Activated CD8-positive, alpha-beta memory T cell treated with anti-CD3 and anti-CD28 coated beads for 4 hours (primary cell): ENCODE measurements around the gene OR2AT4.
A peak's percentile ranks its signal among the peaks of the same experiment; 100 is the strongest.
"Not testable (repeated sequence)": the region's sequence is repeated elsewhere in the genome, so short reads cannot be mapped to it uniquely, and the experiment has no call there.

Source experiments
- DNase-seq, 2 donors: peaks; one replicate each; pipeline ENCODE4 v3.0.0-alpha.2; 2020; ENCODE audit warnings: low read depth in 2 of 2

The OR2AT4 gene

DNA sequence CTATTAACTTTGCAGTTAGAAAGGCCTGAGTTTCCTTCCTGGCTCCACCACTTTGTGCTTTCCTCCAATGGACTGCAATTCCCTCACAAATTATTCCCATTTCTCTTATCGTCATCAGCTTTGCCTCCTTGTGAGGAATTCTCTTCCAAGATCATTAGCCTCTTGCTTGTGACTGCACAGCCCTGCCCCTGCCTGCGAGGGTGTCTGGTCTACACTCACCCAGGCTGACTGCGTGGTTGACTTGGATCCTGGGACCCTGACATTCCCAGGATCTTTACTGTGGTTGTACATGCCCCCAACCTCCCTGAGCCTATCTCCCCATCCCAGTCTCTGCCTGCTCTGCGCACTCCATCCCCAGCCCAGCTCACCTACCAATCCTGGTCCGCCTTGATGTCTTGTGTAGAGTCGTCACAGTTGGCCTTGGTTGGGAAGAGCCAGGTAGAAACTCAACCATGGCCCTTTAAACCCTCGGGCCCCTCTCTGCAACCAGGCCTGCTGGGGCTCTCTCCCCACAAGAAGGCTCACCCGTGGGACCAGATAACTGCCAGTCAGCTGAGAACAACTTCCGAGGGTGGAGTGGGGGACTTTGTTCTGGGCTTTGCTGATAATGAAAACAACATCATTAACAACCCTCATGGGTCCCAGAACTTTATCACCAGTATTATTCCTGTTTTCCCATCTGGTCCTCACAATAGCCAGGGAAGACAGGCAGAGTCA is at the start of gene OR2AT4:
OR2AT4 (minus strand) TSS at position 421 of the 717 bp plus-strand sequence.
- no peak for DNase-seq

DNA sequence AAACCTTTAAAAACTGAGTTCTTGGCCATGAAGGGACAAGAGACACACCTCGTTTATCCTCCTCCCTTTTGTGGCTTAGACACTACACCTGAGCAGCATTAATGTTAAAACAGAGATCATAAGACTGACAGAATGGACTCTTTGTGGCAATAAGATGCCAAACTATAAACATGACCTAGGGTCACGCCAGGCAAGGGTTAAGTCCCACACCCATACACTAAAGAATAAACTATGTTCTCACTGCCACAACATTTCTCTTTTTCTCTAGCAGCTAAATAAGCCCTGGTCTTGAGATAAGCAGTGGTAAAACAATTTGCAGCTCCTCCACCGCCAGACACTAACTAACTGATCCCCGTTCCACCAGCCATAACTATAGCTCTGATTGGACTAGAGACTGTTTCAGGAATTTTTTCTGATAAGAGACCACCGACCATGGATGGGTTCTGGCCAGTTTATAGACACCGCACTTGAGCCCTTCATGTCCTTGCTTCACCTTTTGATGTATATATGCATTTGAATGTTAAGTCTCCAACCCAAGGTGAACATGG is 49.4 kb upstream of the OR2AT4 start:
- DNase-seq: no peak

DNA sequence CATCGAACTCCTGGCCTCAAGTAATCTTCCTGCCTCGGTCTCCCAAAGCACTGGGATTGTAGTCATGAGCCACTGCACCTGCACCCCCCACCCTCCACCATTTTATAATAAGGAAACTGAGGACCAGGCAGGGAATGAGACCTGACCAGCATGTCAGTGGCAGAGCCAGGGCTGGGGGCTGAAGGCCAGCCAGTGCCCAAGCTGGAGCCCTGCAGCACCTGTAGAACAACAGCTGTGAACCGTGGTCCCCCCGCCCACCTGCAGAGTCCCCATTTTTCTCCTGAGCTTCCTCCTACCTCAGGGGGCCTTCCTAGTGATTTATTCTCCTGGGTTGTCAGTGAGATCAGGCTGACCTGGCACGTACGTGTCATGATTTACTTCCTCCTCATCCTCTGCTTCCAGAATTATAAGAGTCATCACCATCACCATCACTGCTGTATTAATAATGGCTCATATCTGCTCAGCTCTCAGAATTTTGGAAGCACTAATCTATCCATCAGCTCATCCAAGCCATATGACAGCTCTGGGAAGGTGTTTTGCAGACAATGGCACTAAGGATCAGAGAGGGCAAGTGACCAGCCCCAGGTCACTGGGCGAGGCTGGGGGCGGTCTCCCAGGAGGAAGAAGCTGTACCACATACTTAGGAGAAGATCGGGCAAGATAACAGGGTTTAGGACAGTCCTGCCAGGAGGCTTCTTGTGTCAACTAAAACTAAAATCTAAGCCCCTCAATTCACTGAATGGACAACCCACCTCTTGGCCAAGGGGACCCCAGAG is 48.7 kb upstream of the OR2AT4 start:
- DNase-seq: no peak

DNA sequence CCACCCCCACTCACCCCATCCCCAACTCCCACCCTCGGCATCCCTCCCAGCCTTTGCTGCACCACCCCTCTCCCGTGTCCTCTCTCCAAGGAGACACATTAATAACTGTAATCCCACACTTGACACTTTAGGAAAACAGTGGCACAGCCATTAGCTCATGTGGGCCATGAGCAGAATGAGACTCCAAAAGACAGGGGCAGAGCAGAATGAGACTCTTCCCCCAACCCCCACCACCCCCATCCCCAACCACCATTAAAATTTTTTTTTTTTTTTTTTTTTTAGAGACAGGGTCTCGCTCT is 48.0 kb upstream of the OR2AT4 start:
- no peak for DNase-seq

DNA sequence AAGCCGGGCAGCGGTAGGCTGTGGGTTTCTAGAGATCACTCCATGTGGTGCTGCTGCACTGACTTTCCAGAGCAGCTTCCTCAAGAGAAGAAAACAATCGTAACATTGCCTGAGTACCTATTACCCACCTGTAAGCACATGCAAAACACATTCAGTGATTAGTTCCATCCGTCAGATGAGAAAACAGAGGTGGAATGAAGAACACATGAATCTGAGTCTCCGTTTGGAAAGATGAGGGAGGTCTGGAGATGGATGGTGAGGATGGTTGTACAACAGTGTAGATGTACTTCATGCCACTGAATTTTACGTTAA is 46.7 kb upstream of the OR2AT4 start:
- DNase-seq: no peak

DNA sequence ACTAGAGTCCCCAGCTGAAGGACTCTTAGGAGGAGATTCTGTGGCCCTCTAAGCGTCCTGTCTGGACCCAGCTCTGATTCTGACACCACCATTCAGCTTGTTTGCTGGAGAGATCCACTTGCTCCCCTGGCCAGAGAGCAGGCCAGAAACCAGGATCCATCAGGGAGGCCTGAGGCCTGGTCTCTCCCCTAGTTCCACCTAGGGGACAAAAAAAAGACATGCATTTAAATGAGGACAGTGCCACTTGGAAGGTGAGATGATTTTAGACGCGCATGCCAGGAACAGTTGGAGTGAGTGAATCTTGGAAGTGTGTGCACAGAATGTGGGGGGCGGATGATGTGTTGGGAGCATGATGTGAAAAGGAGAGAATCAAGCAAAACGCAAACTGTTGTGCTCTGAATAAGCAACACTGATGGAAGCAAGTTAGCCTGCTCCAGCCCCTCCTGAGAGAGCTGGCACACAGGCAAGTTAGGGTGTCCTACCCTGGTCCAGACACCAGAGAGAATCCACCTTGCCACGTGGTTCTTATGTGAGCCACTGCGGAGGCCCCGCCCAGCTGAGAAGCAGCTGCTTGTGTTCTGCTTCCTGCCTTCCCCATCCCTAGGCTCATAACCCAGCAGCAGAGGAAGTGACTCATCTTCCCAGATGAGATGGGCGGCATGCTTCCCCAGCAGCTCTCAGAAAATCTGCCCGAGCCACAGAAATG is 46.2 kb upstream of the OR2AT4 start:
- DNase-seq: peak; percentile 40 to 71

DNA sequence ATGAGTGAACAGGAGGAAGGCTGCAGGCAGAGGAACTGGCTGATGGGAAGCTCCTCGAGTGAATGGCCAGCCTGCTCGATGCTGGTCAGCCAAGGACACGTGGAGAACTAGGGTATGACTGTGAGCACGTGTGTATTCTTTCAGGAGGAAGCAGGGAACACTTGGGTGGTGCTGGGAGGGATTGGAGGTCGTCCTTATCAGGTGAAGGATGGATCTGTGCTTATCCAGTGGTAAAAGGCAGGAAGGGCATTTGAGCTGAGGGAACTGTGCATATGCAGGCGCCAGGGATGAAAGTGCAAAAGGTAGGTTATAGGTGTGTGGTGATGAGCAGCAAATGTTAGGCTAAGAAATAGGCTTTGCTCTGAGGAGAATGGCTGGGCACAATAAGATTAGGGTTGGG is 44.5 kb upstream of the OR2AT4 start:
- no peak for DNase-seq

DNA sequence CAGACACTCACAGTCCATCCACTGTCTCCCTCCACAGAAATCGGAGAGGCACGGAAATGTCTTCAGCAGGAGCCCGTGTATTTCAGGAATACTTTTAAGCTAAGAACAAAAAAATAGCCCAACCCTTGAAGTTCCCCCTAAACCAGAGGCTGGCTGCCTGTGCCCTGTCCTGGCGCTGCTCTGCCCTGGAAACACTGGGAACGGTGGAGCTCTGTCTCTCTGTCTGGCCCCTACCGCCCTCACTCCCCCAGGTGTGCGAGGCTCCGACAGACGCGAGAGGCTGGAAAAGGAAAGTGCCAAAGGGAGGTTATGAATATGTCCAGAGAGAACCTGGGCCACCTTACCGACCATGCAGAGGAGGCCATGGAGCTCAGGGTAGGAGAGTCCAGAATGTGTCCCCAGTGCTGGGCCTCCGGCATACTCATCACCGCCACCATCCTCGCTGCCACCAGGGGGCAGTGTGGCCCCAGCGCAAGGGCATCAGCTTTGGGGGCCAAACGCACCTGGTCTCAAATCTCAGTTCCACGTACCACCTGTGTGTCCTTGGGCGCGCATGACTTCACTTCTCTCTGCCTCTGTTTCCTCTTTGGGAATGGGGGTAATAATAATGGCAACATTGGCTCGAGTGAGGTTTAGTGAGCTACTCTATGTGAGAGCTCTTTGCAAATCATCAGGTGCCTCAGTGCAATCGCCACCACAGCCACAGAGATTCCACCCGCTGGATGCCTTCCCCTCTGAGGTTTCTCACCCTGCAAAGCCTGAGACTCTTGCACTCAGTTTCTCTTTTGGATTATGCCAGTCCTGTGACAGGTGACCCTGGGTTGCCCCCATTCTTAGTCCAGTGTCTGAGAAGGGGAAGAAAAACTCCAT is 43.8 kb upstream of the OR2AT4 start:
- peak; percentile 52 to 56 for DNase-seq

DNA sequence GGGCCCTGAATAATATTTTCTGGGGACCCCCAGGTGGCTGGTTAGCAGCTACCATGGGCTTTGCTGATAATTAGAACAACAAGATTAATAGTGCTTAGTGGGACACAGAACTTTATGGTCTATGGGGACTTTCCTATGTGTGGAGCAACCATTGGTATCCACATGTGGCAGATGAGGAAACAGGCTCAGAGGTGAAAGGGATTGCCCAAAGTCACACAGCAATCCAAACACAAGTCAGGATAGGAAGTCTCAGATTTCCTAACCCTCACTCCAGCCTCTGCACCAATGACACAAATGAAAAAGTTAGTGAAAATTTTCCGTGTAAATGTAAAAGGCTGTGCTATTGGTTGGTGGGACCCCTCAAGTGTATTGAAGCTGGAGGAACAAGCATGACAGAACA is 39.0 kb upstream of the OR2AT4 start:
- DNase-seq: no peak

DNA sequence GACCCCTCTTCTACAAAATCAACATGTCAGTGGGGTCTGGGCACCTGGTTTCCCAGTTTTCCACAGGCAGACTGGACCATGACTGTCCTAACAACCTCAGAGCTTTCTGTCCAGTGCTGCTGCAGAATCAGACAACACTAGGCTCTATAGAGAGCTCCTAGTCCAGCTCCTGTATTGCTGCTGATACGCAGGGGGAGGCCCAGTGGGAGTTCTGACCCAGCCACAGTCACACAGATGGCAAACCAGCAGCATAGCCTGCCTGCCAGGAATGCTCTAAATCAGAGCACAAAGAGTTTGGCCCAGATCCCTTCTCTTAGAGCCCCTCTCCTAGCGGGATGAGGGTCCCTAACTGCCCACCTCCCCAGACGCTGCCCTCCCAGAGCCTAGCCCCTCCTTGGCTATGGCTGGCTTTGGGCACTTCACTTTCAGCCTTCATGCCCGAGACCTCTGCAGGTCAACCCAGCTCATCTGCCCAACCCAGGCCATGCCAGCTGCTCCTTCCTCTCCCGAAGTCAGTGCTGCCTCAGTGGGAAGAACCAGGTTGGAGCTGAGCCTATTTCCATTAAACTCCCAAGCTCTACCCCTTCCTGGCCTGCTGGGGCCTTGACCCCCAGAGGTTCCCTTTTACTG is 38.5 kb upstream of the OR2AT4 start:
- DNase-seq: no peak

DNA sequence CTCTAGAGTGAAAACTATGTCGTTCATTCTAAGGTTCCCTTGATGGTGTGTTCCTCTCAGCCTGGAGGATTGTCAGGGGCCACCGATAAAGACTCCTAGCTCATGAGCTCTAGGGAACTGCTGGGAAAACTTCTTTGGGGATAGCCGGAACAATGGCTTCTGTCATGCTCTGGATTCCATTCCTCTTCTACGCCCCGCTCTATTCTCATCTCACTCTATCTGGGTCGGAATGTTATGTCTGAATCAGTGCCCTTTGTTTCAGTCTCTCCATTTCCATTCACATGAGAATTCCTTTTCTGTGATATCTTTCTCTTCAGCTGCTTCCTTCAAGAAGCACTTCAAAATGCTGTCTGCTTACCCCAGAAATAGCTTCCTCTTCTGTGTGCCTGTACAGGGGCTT is 37.3 kb upstream of the OR2AT4 start:
- no peak for DNase-seq

DNA sequence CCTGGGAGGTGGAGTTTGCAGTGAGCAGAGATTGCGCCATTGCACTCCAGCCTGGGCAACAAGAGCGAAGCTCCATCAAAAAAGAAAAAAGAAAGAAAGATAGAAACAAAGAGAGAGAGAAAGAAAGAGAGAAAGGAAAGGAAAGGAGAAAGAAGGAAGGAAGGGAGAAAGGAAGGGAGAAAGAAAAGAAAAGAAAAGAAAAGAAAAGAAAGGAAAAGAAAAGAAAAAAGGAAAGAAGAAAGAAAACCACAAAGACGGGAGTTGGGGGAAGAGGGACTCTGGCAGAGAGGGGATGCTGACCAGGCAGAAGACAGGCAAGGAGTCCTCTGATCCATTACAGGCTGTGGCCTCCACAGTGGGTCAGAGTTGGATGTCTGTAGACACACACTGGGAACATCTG is 35.4 kb upstream of the OR2AT4 start:
- no peak for DNase-seq

DNA sequence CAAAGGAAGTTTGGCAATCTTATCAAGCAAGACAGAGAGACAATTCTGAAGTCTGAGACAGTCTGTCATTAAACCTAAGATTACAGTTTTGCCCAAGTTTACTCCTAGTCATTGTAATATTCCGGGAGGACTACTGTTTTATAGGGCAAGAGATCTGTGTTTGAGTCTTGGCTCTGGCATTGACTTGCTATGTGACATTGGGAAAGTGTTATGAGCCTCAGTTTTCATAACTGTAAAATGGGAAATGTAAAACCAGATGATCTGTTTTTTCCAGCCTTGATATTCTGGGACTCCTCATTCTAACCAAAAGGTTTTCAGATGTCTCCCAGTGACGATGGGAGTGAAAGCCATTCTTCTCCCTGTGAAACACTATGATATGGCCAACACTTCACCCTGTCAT is 29.9 kb upstream of the OR2AT4 start:
- DNase-seq: no peak

DNA sequence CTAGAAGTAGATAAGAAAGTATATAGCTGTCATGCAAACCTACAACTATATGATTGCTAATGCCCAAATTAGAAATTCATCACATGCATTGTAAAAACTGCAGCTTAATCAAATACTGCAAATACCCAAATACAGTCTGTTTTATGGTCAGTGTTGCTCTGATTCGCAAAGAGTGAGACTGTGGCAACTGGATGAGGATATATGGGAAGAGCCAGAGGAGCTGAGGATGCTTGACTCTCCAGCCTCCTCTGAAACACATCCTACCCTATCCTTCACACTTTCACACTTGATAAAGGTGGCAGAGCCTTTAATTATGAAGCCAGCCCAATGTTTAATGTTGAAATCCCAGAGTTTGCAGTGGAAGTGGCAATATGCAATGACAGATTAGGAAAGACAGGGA is 21.9 kb upstream of the OR2AT4 start:
- DNase-seq: no peak

DNA sequence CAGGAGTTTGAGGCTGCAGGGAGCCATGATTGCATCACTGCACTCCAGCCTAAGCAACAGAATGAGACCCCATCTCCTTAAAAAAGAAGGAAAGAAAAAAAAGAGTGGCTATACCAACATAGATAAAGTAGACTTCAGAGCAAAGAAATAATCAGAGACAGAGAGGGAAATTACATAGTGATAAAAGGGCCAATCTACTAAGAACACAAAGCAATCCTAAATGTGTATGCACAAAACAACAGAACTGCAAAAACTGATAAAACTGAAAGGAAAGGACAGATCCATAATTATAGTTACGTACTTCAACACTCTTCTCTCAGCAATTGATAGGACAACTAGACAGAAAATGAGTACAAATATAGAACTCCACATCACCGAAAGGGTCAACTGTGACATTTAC is 17.8 kb upstream of the OR2AT4 start:
- no peak for DNase-seq

DNA sequence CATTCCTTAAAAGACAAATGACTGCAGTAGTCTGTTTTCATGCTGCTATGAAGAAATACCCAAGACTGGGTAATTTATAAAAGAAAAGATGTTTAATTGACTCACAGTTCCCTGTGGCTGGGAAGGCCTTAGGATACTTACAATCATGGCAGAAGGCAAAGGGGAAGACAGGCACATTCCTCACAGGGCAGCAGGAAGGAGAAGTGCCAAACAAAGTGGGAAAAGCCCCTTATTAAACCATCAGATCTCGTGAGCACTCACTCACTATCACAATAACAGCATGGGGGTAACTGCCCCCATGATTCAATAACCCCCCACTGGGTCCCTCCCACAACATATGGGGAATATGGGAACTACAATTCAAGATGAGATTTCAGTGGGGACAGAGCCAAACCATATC is 16.4 kb upstream of the OR2AT4 start:
- no peak for DNase-seq

DNA sequence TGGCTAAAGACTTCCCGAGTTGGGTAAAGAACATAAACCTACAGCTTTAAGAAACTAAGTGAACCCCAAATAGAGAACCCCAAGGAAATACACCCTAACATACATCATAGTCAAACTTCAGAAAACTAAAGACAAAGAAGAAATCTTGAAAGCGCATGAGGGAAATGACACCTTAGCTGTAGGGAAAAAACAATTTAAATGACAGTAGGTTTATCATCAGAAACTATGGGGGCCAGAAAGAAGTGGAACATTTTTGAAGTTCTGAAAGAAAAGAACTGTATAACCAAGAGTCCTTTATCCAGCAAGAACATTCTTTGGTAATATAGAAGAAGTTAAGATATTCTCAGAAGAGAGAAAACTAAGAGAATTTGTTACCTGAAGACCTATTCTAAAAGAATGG is 15.5 kb upstream of the OR2AT4 start:
- DNase-seq: no peak

DNA sequence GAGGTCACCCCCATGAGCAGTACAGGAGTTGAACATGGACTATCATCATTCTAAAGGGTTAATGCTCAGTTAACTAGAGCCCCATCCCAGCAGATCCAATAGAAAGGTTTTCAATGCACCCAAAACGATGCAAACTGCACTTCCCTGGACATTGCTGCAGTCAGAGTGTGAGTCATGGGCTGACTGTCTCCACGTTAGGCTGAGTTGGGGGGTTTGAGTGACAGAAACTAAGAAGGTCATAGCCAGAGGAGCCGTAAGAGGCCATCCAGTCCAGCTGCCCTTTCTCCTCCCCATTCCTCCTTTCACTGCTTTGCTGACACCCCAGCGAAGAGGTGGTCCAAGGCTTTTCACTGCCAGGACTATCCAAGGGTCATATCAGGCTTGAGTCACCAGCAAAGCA is 10.5 kb upstream of the OR2AT4 start:
- DNase-seq: no peak

DNA sequence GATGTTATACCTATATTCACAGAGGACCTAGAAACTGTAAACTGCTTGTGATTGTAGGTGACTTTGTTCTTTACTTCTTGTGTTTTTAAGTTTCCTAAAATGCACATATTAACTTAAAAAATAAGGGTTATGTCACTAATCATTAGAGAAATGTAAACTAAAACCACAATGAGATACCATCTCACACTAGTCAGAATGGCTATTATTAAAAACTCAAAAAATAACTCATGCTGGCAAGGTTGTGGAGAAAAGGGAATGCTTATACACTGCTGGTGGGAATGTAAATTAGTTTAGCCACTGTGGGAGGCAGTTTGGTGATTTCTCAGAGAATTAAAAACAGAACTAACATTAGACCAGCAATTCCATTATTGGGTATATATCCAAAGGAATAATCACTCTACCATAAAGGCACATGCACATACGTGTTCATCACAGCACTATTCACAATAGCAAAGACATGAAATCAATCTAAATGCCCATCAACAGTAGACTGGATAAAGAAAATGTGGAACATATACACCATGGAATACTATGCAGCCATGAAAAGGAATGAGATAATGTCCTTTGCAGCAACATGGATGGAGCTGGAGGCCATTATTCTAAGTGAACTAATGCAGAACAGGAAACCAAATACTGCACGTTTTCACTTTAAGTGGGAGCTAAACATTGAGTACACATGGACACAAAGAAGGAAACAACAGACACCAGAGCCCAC is 9.4 kb upstream of the OR2AT4 start:
- DNase-seq: not testable (repeated sequence)

DNA sequence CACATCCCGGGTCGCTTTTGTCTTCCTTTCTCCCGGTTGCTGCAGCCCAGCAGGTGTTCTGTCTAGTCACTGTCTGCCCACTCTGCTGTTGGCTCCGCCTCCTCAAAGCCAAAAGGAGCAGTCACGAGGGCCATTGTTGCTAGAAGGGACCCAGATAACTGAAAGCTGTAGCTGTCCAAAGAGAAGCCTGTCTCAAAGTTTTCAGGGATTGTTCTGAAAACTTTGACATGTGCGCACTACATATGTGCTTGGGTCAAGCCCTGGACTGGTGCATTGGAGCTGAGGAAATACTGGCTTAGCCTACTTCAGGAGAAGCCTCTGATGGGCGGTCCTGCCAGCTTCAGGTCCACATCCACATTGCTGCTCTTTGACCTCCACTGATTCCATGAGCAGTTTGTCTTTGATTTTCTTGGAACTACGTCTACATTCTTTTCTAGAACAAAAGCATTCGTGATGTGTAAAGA is 8.8 kb upstream of the OR2AT4 start:
- no peak for DNase-seq
